GM21717 (cell line): ENCODE results near the gene TIPIN.
"Not testable (repeated sequence)": the region's sequence is repeated elsewhere in the genome, so short reads cannot be mapped to it uniquely, and the experiment has no call there.

ENCODE experiments used
- ATAC-seq: cut with Tn5 transposase; IDR thresholded peaks from one replicate; pipeline ENCODE4 v1.9.1; 2021; ENCODE audit warnings: mild to moderate bottlenecking, moderate library complexity; ENCODE audit not compliant: unreplicated experiment

Gene TIPIN

DNA sequence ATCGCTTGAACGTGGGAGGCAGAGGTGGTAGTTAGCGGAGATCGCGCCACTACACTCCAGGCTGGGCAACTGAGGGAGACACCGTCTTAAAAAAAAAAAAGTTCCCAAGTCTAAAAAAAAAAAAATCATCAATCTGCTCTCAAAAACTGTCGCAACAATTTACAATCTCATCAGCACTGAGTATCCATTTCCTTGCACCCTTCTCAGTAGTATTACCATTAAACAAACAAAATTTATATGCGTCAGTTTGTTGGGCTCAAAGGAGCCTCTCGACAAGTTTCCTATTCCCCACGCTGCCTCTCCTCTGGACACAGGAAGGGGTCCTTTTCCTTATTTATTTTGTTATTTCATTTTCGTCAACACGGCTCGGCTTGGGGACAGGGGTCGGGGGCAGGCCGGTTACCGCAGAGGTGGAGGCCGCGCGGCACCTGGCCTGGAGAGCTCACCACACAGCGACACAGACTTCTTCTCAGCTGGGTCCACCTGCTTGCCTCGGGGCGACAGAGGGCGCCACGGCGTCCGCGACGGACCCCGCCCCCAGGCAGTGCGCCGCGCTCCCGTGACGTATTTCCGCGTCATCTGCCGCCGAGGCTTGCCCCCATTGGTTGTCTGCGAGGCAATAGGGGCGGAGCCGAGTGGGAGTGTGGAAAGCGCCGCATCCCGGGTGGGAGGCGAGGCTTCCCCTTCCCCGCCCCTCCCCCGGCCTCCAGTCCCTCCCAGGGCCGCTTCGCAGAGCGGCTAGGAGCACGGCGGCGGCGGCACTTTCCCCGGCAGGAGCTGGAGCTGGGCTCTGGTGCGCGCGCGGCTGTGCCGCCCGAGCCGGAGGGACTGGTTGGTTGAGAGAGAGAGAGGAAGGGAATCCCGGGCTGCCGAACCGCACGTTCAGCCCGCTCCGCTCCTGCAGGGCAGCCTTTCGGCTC is 30.0 kb upstream of the TIPIN start, which contains the start of gene MAP2K1:
MAP2K1 (plus strand) TSS at position 709 of the 920 bp plus-strand sequence. CDS start 436 bp downstream, outside the sequence.
- ATAC-seq, result peak; percentile 70

DNA sequence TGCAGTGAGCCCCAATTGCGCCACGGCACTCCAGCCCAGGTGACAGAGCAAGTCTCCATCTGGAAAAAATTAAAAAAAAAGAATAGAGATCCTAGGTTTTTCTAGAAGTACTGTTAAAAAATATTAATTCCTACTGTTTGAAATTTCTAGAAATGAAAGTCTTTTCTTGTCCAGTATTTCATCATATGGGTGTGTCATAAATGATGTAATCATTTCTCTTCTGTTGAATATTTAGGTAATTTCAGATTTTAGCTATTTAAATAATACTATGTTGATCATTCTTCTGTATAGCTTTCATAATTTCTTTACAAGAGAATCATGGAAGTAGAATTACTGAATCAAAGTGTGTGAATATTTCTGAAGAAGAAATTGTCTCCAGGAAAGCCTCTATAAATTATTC is 24.9 kb upstream of the TIPIN start:
- ATAC-seq, result not testable (repeated sequence)

DNA sequence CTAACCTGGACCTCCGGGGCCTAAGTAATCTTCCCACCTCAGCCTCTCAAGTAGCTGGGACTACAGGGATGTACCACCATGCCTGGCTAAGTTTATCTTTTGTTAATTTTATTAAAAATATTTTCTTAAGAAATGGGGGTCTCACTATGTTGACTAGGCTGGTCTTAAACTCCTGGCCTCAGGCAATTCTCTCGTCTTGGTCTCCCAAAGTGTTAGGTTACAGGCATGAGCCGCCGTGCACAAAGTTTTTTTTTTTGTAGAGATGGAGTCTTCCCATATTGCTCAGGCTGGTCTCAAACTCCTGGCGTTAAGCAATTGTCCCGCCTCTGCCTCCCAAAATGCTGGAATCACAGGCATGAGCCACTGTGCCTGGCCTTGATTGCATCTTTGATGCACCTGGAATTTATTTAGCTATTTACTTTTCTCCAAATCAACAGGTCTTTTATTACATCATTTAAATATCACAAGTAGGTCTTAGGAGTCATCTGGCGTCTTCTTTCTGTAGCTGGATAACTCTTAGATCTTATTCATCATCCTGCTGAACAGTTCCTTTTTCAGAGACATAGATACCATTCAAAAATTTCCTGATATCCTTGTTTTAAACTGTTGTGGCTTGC is 22.4 kb upstream of the TIPIN start:
- ATAC-seq, result no peak

DNA sequence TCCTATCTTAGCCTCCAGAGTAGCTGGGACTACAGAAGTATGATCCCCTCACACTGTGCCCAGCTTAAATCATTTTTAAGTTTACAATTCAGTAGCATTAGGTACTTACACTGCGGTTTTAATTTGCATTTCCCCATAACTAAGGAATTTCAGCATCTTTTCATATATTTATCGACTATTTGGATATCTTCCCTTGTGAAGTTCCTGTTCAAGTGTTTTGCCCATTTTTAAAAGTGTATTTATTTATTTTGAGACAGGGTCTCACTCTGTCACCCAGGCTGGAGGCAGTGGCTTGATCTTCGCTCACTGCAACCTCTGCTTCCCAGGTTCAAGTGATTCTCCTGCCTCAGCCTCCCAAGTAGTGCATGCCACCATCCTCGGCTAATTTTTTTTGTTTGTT is 17.7 kb upstream of the TIPIN start:
- ATAC-seq, result no peak

DNA sequence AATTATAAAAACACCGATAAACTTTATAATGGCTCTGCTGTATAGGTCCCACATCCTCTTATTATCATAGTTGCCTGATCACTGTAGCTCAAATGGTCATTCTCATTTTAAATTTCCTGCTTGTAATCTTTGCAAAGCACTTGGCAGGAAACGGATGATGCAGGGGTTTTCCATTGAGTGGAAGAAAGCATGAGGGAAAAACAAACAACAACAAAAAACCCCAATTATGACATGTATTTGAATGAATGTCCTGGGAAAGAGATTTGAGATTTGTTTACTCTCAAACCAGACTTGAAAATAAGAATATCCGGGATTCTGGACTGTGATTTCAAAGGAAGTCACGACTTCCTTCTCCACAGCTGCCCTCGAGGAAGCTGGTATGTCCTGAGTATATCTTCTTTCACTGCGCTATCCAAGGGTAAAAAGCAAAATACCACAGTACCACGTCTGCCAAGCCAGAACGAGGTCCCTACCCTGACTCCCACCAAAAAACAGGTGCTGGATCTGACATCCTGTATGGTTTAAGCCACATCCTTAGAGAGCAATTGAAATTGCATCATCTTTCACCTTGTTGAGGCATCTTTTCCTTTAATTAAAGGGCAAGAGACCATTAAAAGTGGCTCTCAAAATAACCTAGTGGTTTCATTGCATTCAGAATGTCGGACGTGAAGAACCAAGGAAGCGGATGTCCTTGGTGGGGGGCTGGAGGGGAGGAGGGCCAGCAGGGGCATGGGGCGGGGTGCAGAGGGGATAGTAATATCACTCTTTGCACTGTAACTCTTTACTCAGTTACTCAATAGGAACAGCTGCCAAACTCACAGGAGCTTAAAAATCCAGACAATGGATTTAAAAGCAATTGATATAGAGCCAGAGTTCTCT is 13.5 kb upstream of the TIPIN start:
- ATAC-seq, result no peak

DNA sequence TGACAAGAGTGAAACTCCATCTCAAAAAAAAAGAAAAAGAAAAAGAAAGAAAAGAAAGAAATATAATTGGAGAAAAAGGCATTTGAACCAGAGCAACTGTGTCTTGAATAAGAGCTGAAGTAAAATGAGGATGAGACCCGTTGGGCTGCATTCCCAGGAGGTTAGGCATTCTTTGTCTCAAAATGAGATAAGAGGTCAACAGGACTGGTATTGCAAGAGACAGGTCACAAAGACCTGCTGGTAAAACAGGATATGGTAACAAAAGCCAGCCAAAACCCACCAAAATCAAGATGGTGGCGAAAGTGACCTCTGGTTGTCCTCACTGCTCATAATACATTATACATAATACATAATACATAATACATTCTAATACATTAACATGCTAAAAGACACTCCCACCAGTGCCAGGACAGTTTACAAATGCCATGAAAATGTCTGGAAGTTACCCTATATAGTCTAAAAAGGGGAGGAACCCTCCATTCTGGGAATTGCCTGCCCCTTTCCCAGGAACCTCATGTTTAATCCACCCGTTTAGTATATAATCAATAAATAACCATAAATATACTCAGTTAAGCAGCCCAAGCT is 8.6 kb upstream of the TIPIN start:
- no peak for ATAC-seq

DNA sequence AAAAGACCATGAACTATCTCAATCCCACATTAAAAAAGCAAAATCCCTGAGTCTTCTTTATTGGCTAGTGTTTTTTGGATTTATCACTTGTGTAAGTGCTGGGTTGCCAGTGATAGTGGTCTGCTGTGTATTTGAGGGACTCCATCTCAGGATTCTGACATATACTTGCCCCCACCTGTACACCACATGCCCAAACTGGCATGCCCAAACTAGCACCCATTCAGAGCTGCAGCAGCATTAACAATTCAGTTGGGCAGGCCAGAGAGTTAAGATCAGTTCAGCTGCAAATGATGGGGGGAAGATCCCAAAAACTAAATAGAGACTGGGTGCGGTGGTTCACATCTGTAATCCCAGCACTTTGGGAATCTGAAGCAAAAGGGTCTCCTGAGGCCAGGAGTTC is 6.3 kb upstream of the TIPIN start:
- no peak for ATAC-seq

DNA sequence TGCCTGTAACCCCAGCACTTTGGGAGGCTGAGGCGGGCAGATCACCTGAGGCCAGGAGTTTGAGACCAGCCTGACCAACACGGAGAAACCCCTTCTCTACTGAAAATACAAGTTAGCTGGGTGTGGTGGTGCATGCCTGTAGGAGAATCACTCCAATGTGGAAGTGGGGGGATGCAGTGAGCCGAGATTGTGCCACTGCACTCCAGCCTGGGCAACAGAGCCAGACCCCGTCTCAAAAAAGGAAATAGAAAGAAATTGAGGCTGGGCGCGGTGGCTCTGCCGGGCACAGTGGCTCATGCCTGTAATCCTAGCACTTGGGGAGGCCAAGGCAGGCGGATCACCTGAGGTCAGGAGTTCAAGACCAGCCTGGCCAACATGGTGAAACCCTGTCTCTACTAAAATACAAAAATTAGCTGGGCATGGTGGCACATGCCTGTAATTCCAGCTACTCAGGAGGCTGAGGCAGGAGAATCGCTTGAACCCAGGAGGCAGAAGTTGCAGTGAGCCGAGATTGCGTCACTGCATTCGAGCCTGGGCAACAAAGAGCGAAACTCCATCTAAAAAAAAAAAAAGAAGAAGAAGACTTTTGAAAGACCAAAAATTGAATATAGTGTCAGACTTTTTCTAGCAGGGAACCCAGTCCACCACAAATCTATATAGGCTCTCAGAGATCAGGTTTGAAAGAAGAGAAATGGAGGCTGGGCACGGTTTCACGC is 5.4 kb upstream of the TIPIN start:
- ATAC-seq, result not testable (repeated sequence)

DNA sequence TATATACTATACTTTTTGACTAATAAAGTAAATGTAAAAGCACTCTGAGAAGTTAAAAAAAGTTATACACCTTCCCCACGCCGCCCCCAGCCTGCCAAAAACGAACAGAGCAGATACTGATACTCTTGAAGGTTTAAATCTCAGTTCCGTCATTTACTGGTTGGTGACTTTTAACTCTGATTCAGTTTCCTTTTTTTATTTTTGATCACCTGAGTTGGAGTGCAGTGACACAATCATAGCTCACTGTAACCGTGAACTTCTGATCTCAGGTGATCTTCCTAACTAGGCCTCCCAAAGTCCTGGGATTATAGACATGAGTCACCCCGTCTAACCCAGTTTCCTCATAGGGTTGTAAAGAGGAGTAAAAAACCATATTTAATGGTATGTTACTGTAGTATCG is 3.3 kb upstream of the TIPIN start:
- no peak for ATAC-seq

DNA sequence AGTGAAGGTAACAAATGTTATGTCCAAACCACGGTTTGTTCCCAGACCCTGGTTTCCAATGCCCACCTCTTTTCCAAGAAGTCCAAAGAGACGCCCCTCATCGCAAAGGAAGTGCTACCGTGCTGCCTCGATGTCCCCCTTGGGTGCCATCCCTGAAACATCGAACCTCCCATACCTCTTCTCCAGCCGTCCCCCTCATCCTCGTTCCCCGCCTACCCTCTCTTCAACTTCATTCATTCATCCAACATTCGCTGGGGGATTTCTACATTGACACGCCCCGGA is 467 bp downstream of the TIPIN start:
- ATAC-seq, result no peak

DNA sequence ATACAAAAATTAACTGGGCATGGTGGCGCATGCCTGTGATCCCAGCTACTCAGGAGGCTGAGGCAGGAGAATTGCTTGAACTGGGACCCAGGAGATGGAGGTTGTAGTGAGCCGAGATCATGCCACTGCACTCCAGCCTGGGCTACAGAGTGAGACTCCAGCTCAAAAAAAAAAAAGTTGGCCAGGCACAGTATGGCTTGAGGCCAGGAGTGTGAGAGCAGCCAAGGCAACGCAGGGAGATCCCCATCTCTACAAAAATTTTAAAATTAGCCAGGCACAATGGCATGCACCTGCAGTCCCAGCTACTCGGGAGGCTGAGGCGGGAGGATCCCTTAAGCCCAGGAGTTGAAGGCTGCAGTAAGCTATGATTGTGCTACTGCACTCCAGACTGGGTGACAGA is 8.0 kb downstream of the TIPIN start:
- ATAC-seq, result not testable (repeated sequence)

DNA sequence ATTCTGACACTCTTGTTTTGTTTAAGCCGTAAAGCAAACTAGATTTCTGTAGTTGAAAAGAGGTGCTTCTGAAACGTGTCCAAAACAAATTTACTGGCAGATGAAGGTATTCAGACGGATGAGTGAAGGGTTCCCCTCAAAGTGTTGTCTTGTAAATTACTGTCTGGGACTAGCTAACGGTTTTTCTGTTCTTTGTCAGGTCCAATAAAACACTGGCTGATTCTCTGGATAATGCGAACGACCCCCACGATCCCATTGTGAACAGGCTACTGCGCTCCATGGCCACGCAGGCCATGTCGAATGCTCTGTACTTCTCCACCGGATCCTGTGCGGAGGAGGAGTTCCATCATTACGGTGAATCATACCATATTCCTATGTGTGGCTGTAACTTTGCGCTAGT is 27.7 kb downstream of the TIPIN start:
- ATAC-seq, result no peak

DNA sequence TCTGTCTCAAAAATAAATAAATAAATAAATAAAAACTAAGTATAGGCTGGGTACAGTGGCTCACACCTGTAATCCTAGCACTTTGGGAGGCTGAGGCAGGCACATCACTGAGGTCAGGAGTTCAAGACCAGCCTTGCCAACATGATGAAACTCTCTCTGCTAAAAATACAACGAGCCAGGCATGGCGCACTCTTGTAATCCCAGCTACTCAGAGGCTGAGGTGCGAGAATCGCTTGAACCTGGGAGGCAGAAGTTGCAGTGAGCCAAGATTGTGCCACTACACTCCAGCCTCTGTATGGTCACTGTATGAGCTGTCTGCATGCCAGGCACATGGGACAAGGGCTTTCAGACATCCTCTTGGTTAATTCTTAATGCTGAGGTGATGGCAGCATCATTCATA is 28.7 kb downstream of the TIPIN start:
- no peak for ATAC-seq

DNA sequence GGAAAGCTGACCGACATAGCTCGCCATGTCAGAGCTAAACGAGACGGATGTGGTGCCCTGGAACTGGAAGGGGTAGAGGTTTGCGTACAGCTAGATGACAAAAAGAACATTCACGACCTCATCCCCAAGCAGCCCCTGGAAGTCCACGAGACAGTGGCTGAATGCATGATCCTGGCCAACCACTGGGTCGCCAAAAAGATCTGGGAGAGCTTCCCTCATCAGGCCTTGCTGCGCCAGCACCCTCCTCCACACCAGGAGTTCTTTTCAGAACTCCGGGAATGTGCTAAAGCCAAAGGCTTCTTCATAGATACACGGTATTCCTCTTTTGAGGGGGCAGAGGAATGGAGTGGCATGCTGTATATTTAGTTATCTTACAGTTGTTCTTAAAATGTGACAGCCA is 30.4 kb downstream of the TIPIN start:
- no peak for ATAC-seq

DNA sequence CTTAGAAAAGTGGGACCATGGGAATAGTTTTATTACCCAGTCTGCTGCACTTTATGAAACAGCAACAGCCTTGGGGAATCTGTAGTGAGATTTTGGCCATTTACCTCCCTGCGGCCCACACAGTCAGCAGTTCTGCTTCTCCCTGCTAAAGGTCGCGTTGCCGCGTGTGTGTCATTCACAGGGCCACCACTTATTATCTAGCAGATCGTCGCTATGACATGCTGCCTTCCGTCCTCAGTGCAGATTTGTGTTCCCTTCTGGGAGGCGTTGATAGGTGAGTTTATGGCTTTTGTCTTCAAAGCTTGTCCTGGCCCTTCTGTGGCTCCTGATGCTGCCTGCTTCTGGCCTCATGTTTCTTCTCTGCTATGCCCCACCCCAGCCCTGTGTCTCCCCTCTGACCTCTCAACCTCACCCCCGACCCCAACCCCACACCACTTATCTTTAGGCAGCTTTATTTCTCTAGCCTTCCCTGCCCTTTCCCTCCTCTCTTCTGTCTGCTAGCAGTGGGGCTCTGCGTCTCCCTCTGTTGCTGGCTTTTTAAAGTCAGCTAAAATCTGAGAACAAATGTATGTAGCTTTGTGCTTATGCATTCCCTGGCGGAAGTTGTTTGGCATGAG is 33.1 kb downstream of the TIPIN start:
- no peak for ATAC-seq

DNA sequence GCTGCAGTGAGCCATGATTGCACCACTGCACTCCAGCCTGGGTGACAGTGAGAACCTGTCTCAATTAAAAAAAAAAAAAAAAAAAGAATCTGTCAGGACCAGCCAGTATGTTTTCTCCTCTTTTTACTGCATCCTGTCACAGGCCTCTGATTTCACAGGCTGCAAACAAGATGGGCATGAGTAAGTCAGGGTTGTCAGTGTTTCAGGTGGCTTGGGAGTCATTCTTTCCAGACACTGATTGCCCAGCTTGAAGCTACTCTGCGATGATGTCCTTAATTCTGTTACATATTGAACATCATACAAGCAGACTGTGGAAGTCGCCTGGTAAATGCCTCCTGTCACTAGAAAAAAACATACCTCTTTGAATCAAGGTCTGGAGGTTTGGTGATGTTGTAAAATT is 44.3 kb downstream of the TIPIN start:
- no peak for ATAC-seq

DNA sequence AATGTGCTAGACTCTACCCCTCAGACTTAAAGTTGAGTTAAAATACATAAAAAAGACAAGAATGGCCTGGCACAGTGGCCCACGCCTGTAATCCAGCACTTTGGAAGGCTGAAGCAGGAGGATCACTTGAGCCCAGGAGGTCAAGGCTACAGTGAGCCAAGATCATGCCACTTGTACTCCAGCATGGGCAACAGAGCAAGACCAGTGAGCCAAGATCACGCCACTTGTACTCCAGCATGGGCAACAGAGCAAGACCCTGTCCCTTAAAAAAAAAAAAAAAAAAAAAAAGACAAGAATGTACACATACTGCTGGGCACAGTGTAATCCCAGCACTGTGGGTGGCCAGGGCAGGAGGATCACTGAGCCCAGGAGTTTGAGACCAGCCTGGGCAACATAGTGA is 45.7 kb downstream of the TIPIN start:
- no peak for ATAC-seq

DNA sequence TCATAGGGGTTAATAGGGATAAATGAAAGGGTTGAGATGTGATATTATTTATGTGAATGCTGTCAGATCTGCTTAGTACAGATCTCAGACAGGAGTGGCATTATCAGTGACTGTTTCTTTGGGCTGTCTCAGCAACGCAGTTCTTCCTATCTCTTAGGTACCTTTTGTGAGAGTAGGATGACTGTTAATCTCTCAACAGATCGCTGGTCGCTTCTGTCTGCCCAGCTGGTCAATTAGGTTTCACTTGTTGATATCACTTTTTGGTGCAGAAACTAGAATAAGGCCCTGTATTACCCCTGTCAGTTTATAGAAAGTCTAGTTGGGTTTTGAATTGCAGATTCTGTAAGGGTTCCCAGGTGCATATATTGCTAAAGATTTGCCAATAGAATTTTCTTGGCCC is 46.7 kb downstream of the TIPIN start:
- ATAC-seq, result no peak

DNA sequence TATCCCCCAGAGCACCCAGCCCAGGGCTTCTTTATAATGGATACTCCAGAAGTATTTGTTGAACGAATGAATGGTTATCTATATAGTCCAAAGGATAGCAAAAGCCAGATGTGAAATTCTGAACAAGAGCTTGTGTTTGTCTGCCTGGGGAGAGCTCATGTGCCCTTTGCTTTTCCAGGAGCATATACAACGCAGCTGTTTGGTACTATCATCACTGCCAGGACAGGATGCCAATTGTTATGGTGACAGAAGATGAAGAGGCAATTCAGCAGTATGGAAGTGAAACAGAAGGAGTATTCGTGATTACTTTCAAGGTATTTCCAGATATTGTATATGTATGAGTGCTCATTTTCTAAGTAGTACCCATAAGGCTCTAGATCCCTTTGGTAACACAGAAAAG is 48.0 kb downstream of the TIPIN start:
- ATAC-seq, result no peak

DNA sequence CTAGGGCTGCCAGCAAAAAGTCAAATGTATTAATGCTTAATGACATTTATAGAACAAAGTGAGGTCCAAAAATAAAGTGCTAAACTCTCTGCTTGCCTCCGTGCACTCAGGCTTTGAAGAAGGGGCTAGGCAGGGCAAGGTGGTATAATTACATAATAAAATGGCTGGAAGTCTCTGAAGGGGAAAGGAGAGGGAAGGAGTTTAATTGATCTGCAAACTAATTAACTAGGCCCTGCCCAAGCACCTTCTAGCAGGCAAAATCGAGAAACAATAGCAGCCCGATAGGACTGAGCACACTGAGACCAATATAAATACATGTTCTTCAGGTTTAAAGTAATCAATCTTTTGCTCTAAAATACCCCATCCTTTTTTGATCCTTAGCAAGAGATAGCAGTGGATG is 50.1 kb downstream of the TIPIN start:
- no peak for ATAC-seq
